ENCODE measurements around the gene EIF5A. TPM values are rescaled to one million over a fixed set of nuclear protein-coding genes. Genes with fewer than 3 reads are reported as not detected.
"Not testable (repeated sequence)": the region's sequence is repeated elsewhere in the genome, so short reads cannot be mapped to it uniquely, and the experiment has no call there.

The EIF5A gene
- total RNA-seq, 1 donor from 2014 or later: 352 TPM

GRCh38 chr17:7329997-7330637 is 22.7 kb downstream of the EIF5A start:
- DNase-seq (ENCODE audit: low read depth): peak; percentile 68

GRCh38 chr17:7330638-7331015 is 23.2 kb downstream of the EIF5A start:
- DNase-seq (ENCODE audit: low read depth): no peak

DNA sequence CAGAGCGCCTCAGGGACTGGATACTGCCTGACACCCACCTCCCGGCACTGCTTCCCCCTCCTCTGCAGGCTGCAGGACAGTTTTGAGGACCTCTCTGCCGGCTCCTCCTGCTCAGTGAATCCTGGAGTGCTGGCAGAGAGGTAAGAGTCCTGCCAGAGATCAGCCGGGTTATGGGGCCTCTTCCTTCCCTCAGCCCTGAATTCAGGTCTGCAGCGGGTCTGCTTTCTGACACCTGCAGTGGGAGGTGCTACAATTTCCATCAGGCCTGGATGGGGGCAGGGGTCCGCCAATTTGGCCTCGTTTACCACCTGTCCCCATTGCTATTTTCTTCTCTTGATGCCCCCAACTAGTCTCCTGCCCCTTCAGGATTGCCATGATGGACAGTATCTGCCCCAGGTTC is 24.7 kb downstream of the EIF5A start:
- DNase-seq (ENCODE audit: low read depth): no peak

GRCh38 chr17:7332600-7333069 is 25.2 kb downstream of the EIF5A start:
- not testable (repeated sequence) for DNase-seq (ENCODE audit: low read depth)

- DNase-seq (ENCODE audit: low read depth): no peak
Observed at GRCh38 chr17:7334938-7335538, 27.6 kb downstream of the EIF5A start.

DNA sequence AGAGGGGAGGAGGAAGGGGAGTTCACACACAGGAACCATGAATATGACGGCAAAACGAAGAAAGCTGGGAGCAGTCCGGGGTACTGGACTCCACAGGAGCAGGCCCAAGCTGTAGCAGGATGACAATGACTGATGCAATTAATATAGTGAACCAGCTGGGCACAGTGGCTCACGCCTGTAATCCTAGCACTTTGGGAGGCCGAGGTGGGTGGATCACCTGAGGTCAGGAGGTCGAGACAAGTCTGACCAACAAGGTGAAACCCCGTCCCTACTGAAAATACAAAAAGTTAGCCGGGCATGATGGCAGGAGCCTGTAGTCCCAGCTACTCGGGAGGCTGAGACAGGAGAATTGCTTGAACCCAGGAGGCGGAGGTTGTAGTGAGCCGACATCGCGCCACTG is 28.3 kb downstream of the EIF5A start:
- DNase-seq (ENCODE audit: low read depth): not testable (repeated sequence)

- no peak for DNase-seq (ENCODE audit: low read depth)
Observed at GRCh38 chr17:7336240-7337175, 29.1 kb downstream of the EIF5A start, which contains the start of gene ACAP1. Gene ACAP1, plus strand, starts transcription at chr17:7336529. Its CDS starts 206 bp downstream, at chr17:7336735.

DNA sequence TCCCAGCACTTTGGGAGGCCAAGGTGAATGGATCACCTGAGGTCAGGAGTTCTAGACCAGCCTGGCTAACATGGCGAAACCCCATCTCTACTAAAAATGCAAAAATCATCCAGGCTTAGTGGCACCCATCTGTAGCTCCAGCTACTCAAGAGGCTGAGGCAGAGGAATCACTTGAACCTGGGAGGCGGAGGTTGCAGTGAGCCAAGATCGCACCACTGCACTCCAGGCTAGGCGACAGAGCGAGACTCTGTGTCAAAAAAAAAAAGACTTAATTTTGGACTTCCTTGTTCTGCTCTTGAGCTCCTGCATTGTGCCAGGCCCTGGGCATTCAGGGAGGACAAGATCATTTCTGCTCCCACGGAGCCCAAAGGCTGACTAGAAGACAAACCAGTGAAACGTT is 30.2 kb downstream of the EIF5A start:
- DNase-seq (ENCODE audit: low read depth): not testable (repeated sequence)

- DNase-seq (ENCODE audit: low read depth): no peak
Observed at GRCh38 chr17:7340179-7340578, 32.8 kb downstream of the EIF5A start.

- DNase-seq (ENCODE audit: low read depth): no peak
Observed at GRCh38 chr17:7341842-7342241, 34.4 kb downstream of the EIF5A start.

GRCh38 chr17:7343250-7343649 is 35.8 kb downstream of the EIF5A start:
- no peak for DNase-seq (ENCODE audit: low read depth)

DNA sequence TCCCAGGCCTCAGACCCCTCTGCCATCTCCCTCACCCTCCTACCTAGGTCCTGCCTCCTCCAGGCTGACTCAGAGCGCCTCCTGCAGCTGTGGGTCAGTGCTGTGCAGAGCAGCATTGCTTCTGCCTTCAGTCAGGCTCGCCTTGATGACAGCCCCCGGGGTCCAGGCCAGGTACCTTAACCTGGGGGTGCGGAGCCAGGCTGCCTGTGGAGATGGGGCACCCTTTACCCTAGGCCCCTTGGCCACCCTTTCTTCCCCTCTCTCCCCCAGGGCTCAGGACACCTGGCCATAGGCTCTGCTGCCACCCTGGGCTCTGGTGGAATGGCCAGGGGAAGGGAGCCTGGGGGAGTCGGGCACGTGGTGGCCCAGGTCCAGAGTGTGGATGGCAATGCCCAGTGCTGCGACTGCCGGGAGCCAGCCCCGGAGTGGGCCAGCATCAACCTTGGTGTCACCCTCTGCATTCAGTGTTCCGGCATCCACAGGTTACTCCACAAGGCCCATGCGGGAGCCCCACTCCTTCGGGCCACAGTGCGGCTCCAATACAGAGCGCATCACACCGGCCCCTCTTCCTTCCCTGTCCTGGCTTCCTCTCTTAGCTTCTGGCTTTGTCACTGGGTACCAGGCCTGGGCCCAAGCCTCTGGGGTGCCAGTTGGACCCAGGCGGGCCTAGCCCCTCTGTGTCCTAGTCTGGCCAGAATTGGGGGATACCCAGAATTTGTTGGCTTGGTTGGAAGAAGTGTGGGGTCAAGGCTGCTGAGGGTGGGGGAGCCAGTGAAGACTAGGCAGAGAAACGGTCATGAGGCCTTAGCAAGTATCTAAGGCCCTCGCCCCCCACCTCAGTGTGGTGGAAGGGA is 39.6 kb downstream of the EIF5A start:
- DNase-seq (ENCODE audit: low read depth): no peak

- no peak for DNase-seq (ENCODE audit: low read depth)
Observed at GRCh38 chr17:7347630-7348477, 40.4 kb downstream of the EIF5A start.

DNA sequence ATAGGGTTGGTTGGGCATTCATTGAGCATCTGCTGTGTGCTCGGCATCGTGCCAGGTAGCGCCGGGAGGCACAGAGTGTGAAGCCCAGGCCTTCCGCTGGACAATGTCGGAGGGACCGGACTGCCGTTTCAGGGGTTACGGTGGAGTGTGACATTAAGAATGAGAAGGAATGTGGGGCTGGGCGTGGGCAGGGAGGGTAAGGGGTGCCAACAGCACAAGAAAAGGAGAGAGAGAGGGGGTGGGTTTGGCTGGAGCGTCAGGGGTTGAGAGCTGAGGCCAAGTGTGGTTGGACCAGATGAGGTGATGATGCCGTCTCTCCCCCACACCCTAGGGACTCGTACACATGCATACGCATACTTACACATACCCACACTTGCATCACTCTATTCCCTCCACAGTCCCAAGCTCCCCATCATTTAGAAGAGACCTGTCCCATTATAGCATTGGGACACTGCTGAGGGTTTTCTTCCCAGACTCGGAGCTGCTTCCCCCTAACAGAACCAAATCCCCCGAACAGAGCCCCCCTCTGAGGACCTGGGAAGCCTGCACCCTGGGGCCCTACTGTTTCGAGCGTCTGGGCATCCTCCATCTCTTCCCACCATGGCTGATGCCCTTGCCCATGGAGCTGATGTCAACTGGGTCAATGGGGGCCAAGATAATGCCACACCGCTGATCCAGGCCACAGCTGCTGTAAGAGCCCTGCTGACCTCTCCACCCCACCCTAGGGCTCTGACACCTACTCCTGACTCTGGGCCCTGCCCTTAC is 41.2 kb downstream of the EIF5A start:
- no peak for DNase-seq (ENCODE audit: low read depth)

DNA sequence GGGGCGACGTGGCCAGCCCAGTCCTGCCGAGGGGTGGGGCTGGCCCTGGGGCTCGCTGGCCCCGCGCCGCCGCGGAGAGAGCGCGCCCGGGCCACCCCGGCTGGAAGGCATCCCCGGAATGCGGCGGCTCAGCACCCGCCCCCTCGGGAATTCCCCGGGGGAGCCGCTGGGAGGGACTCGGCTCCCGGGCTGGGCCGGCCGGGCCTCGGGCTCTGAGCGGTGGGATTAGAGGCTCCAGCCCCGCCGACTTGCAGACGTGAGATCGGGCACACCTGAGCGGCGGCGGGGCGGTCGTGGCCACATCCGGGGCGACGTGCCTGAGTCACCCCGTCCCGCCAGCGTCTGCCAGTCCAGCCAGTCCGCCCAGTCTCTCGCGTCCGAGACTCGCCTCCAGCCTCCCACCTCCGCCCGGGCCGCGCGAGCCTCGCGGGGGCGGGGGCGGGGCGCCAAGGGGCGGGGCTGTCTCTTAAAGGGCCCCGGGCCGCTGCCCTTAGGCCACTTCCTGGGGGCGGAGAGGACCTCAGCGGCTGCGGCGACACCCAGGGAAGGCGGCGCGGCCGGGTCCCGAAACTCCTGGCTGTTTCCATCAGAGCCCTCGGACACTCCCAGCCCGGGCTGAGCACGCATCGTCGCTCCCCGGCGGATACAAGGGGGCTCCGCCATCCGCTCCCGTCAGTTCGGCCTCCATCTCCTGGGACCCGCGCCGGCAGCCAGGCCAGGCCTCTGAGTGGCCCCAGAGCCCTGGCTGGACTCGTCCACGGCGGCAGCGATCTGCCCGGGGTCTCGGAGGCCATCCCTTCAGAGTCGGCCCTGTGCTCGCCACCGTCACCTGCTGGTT is 44.5 kb downstream of the EIF5A start, which contains the start of gene KCTD11:
KCTD11 (plus strand) TSS at position 498 of the 838 bp plus-strand sequence.
- DNase-seq (ENCODE audit: low read depth): peak; percentile 70

DNA sequence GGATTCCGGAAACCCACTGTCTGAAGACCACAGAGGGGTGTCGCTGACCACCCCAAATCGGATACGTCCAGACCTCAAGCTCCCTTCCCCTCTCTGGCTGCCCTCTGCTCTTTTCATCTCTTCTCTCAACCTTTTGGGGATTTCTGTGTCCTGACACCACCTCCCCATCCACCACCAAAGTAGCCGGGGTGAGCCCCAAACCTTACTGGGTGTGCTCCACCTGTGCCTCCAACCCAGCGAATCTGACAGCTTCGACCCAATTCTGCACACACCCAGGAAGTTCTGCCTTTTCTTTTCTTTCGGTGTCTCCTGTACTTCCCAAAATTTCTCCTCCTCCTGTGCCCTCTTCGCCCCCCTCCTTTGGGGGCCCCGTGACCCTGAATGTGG is 45.1 kb downstream of the EIF5A start:
- no peak for DNase-seq (ENCODE audit: low read depth)

- DNase-seq (ENCODE audit: low read depth): no peak
Observed at GRCh38 chr17:7352910-7353635, 45.6 kb downstream of the EIF5A start.

DNA sequence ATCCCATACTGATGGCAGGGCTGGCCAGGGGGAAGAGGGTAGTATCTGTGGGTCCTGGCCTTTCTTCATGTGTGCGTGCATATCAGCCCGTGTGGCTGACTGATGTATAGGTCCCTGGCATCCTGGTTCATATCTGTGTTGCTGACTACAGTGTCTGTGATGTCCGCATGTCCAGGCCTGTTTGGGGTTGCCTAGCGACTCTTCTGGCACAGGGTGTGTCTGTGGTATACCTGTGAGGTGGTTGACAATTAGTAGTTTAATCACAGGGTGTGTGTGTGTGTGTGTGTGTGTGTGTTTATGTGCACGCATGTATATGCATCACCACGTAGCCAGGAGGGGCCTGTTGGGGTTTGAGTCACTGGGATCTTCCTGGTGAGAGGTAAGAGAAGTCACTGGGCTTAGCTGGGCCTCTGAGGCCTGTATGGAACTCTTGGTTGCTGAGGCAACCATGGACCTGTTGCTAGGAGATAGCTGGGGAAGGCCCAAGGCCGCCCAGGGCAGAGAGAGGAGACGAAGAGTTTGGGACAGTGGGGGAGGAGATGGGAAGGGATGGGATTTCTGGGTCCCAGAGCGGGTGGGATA is 46.9 kb downstream of the EIF5A start:
- DNase-seq (ENCODE audit: low read depth): no peak
